Measurements from ENCODE around the gene NPPA. TPM values are rescaled to one million over a fixed set of nuclear protein-coding genes. Genes with fewer than 3 reads are reported as not detected.
A peak's percentile ranks its signal among the peaks of the same experiment; 100 is the strongest.

NPPA gene
- total and polyA plus RNA-seq, 9 of the 15 experiments (the other 6 are each of a cell fraction or from before 2014, with no cell fraction given): not detected

DNA sequence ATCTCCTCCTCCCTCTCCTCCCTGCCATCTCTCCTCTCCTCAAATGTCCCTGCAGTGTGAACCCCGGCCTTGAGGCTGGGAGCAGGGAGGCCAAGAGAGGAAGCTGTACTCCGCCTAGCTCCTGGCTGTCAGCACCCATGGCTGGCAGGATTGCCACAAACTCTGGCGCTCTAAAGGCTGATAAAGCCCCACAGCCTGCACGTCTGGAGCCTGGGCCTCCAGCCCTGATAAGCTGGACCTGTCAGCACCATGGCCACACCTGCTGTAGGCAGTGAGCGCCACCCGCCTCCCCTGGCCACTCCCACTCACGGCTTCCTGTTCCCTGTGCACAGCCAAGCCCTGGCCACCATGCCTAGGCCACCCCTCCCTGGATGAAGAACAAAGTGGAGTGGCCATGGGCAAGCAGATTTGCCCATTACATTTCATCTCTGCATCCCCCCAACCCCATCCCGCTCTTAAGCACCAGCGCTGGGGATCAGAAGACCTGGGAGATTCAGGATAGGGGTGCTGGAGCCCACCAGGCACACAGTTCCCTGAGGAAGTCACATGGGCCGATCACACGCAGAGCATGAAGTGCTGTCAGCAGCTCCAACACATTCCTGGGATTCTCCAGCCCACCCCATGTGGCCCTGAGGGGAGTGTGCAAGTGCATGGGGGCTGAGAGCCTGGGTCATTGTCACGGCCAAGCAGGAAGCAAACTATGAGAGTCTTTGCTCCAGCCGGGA, 35.4 kb upstream of the NPPA start:
- Histone ChIP-seq H3K9me1 (ENCODE audit: control insufficient read depth, insufficient read depth, low read length) (no peaks in the 10 kb centered on the region), H3K27me3 (ENCODE audit: control insufficient read depth in 2 of 2, insufficient read depth in 2 of 2, low read length in 2 of 2) (no peaks in the 10 kb centered on the region), H3K9ac (ENCODE audit: insufficient read depth in 1 of 2, low read depth in 2 of 2, low read length in 2 of 2) (peak overlapping the region; percentile 44 to 59), H4K20me1 (replicated peaks; ENCODE audit: control insufficient read depth, insufficient read depth, low read length) (no peaks in the 10 kb centered on the region), H3K4me2 (ENCODE audit: insufficient read depth, low read length) (peak overlapping the region; percentile 70), H3K4me1 (replicated peaks in 1 of 2; ENCODE audit: control insufficient read depth in 2 of 2, insufficient read depth in 2 of 2, low read length in 2 of 2) (peaks cover 48 to 70% of the 10 kb centered on the region in 2 experiments), H3K36me3 (ENCODE audit: control insufficient read depth, insufficient read depth, low read length) (no peaks in the 10 kb centered on the region), H3K27ac (ENCODE audit: extremely low read depth, low read depth, low read length) (peak overlapping the region; percentile 82), H3K79me2 (ENCODE audit: control insufficient read depth, insufficient read depth, low read length) (no peaks in the 10 kb centered on the region; the same call in 2 of the 3 replicates), H3K4me3 (no peak overlapping the region), H2AFZ (ENCODE audit: low read depth, low read length) (peak overlapping the region; percentile 89), H3K9me3 (replicated peaks; ENCODE audit: control insufficient read depth, insufficient read depth, low read depth, low read length) (peaks cover 3% of the 10 kb centered on the region; the same call in 1 of the 2 replicates)
- no TSS peak for BruUV-seq (replicated peaks)
- ChIA-PET CTCF (ENCODE audit: low intra/inter-chr PET ratio) (no interaction called here), POLR2A (interaction anchor here (0.6 to 6.7 kb wide), 15 partner anchors 9 to 146 kb away, joined by 3 to 159 read pairs (median 4); no protein-coding TSS in a partner anchor)
- in situ Hi-C loops (cut with MboI): no loop called here
- peak; percentile 94 for ATAC-seq
- 22% methylated on average over 13 of the region's 13 CpGs for WGBS (ENCODE audit: insufficient coverage, low coverage, missing lambda C conversion rate)
- intact Hi-C loops (cut with micrococcal nuclease): loop anchor here (1.0 to 10.0 kb wide), 3 partner anchors 10 to 218 kb away; partner anchors contain the start of gene FBXO6
- FAIRE-seq: peak; percentile 99
- DNase-seq (ENCODE audit: extremely low read depth in 1 of 4, low spot score in 3 of 4): peak; percentile 98 to 99 (median 98)
- peak; percentile 98 for TF ChIP-seq CCNT2 (IDR thresholded peaks at IDR 0.05; ENCODE audit: borderline replicate concordance, extremely low read depth, insufficient read length, low read depth, low read length)
- no peak for TF ChIP-seq POLR3A (IDR thresholded peaks at IDR 0.05; ENCODE audit: borderline replicate concordance, extremely low read depth, insufficient read depth, insufficient read length)
- no peak for TF ChIP-seq HMG20B (CRISPR knock-in tag; IDR thresholded peaks at IDR 0.05)
- TF ChIP-seq, protein P1, sequence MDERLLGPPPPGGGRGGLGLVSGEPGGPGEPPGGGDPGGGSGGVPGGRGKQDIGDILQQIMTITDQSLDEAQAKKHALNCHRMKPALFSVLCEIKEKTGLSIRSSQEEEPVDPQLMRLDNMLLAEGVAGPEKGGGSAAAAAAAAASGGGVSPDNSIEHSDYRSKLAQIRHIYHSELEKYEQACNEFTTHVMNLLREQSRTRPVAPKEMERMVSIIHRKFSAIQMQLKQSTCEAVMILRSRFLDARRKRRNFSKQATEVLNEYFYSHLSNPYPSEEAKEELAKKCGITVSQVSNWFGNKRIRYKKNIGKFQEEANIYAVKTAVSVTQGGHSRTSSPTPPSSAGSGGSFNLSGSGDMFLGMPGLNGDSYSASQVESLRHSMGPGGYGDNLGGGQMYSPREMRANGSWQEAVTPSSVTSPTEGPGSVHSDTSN (CRISPR knock-in tag; IDR thresholded peaks at IDR 0.05; ENCODE audit: low read depth): peak; percentile 67
- TF ChIP-seq, protein P1 (tag; conservative IDR thresholded peaks at IDR 0.05; ENCODE audit: low read depth): peak; percentile 98
- TF ChIP-seq LCOR (CRISPR knock-in tag; IDR thresholded peaks at IDR 0.05): no peak
- TF ChIP-seq ZEB2 (IDR thresholded peaks at IDR 0.05): peak; percentile 92
- TF ChIP-seq DIDO1 (tag; IDR thresholded peaks at IDR 0.05; ENCODE audit: low read depth): no peak
- TF ChIP-seq SMARCC2 (IDR thresholded peaks at IDR 0.05; ENCODE audit: low read depth): peak; percentile 57; the same call in 1 of the 2 replicates
- no peak for TF ChIP-seq ZNF785 (CRISPR knock-in tag; IDR thresholded peaks at IDR 0.05)
- no peak for TF ChIP-seq ELF2 (CRISPR knock-in tag; IDR thresholded peaks at IDR 0.05)
- 0 out of 2 replicates have a peak, but pooled peaks have one; percentile 12 for TF ChIP-seq PTRF (tag; IDR thresholded peaks at IDR 0.05)
- TF ChIP-seq PRPF4 (IDR thresholded peaks at IDR 0.05; ENCODE audit: insufficient read depth, low read depth, low read length, poor library complexity, severe bottlenecking): no peak
- TF ChIP-seq, protein P2, sequence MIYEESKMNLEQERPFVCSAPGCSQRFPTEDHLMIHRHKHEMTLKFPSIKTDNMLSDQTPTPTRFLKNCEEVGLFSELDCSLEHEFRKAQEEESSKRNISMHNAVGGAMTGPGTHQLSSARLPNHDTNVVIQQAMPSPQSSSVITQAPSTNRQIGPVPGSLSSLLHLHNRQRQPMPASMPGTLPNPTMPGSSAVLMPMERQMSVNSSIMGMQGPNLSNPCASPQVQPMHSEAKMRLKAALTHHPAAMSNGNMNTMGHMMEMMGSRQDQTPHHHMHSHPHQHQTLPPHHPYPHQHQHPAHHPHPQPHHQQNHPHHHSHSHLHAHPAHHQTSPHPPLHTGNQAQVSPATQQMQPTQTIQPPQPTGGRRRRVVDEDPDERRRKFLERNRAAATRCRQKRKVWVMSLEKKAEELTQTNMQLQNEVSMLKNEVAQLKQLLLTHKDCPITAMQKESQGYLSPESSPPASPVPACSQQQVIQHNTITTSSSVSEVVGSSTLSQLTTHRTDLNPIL (CRISPR knock-in tag; IDR thresholded peaks at IDR 0.05): no peak
- TF ChIP-seq POLR2G (IDR thresholded peaks at IDR 0.05; ENCODE audit: low read depth, low read length): peak; percentile 75
- TF ChIP-seq TSC22D4 (tag; IDR thresholded peaks at IDR 0.05): no peak
- TF ChIP-seq ZC3H8 (IDR thresholded peaks at IDR 0.05): no peak
- TF ChIP-seq TCF3 (CRISPR knock-in tag; IDR thresholded peaks at IDR 0.05): peak; percentile 98

Measured in K562 (cell line).